HepG2 (cell line): ENCODE results near the gene NEDD4L. TPM values are rescaled to one million over a fixed set of nuclear protein-coding genes. Genes with fewer than 3 reads are reported as not detected.

ENCODE experiments used
- AFF4 ChIP-seq: sonication (generic); formaldehyde crosslinking; IDR thresholded peaks from 2 replicates; pipeline ENCODE4 v1.4.0; 2020; ENCODE audit warnings: missing genetic modification reagents
- BHLHE40 ChIP-seq: IDR thresholded peaks from 2 replicates; pipeline ENCODE4 v1.6.1; 2011; ENCODE audit warnings: low read length, improper control_type of control experiment
- CBX2 ChIP-seq, 2 experiments: fragments of 200-600 bp in 1 of 2; sonication (generic); formaldehyde crosslinking in 1 of 2; IDR thresholded peaks; 2 replicates each; pipeline versions ENCODE4 v1.7.0 to v1.8.1; 2018 to 2022; ENCODE audit warnings: low read depth in 2 of 2, low read length in 1 of 2, mild to moderate bottlenecking in 1 of 2, missing genetic modification reagents in 1 of 2
- FOXP1 ChIP-seq, 2 experiments: fragments of 450-650 bp in 1 of 2; IDR thresholded peaks; 2 replicates each; pipeline ENCODE4 v1.6.1; 2017 to 2018; ENCODE audit warnings: antibody characterized with exemption in 1 of 2
- HDAC6 ChIP-seq: fragments of 200-600 bp; sonication (generic); IDR thresholded peaks from 2 replicates; pipeline ENCODE4 v1.7.0; 2017; ENCODE audit warnings: mild to moderate bottlenecking, antibody characterized with exemption, low read length, low read depth
- HMG20B ChIP-seq: conservative IDR thresholded peaks from 2 replicates; pipeline ENCODE4 v1.6.1; 2016; ENCODE audit warnings: missing genetic modification reagents, missing compliant biosample characterization
- KDM6A ChIP-seq: IDR thresholded peaks from 2 replicates; pipeline ENCODE4 v1.6.1; 2016; ENCODE audit warnings: low read depth
- KMT2A ChIP-seq: sonication (generic); formaldehyde crosslinking; IDR thresholded peaks from 2 replicates; pipeline ENCODE4 v1.4.0; 2020; ENCODE audit warnings: missing genetic modification reagents
- MAZ ChIP-seq, 2 experiments: sonication (generic) in 1 of 2; formaldehyde crosslinking in 1 of 2; IDR thresholded peaks; 2 replicates each; pipeline versions ENCODE4 v1.5.0 to v1.6.1; 2012 to 2020; ENCODE audit warnings: low read depth in 2 of 2, mild to moderate bottlenecking in 2 of 2, borderline replicate concordance in 1 of 2, improper control_type of control experiment in 1 of 2, low read length in 1 of 2, missing genetic modification reagents in 1 of 2, moderate library complexity in 1 of 2
- MLLT10 ChIP-seq: sonication (generic); formaldehyde crosslinking; IDR thresholded peaks from 2 replicates; pipeline ENCODE4 v1.4.0; 2020; ENCODE audit warnings: missing genetic modification reagents
- PITX1 ChIP-seq: sonication (generic); formaldehyde crosslinking; IDR thresholded peaks from 2 replicates; pipeline ENCODE4 v1.5.1; 2020; ENCODE audit warnings: mild to moderate bottlenecking, missing genetic modification reagents
- SRF ChIP-seq: IDR thresholded peaks from 2 replicates; pipeline ENCODE4 v1.6.1; 2011; ENCODE audit warnings: mild to moderate bottlenecking, low read depth, low read length, moderate library complexity
- TEAD3 ChIP-seq: optimal IDR thresholded peaks from 2 replicates; pipeline ENCODE3; 2016; ENCODE audit warnings: borderline replicate concordance
- U2AF1 ChIP-seq: fragments of 200-400 bp; formaldehyde crosslinking; optimal IDR thresholded peaks from 2 replicates; pipeline ENCODE3; 2017; ENCODE audit warnings: mild to moderate bottlenecking, low read depth, low read length
- ZBTB46 ChIP-seq: sonication (generic); formaldehyde crosslinking; IDR thresholded peaks from 2 replicates; pipeline ENCODE4 v1.4.0; 2020; ENCODE audit warnings: mild to moderate bottlenecking, missing genetic modification reagents, borderline replicate concordance
- ZNF136 ChIP-seq: sonication (generic); formaldehyde crosslinking; IDR thresholded peaks from 2 replicates; pipeline ENCODE4 v1.8.1; 2022; ENCODE audit warnings: low read depth, mild to moderate bottlenecking, moderate library complexity, missing genetic modification reagents
- ZNF350 ChIP-seq: sonication (generic); formaldehyde crosslinking; IDR thresholded peaks from 2 replicates; pipeline ENCODE4 v1.4.0; 2020; ENCODE audit warnings: mild to moderate bottlenecking, low read depth, missing genetic modification reagents, borderline replicate concordance
- ZNF503 ChIP-seq: sonication (generic); formaldehyde crosslinking; IDR thresholded peaks from 2 replicates; pipeline ENCODE4 v1.4.0; 2020; ENCODE audit warnings: missing genetic modification reagents
- ZNF556 ChIP-seq: sonication (generic); formaldehyde crosslinking; IDR thresholded peaks from 2 replicates; pipeline ENCODE4 v1.4.0; 2020; ENCODE audit warnings: mild to moderate bottlenecking, missing genetic modification reagents, borderline replicate concordance
- ZNF691 ChIP-seq: sonication (generic); formaldehyde crosslinking; IDR thresholded peaks from 2 replicates; pipeline ENCODE4 v1.4.0; 2020; ENCODE audit warnings: missing genetic modification reagents, low read depth, mild to moderate bottlenecking, borderline replicate concordance
- ZSCAN9 ChIP-seq: IDR thresholded peaks from 2 replicates; pipeline ENCODE4 v1.6.1; 2016; ENCODE audit warnings: borderline replicate concordance
- polyA plus RNA-seq, 8 experiments: library from polyadenylated mRNA; depleted of rRNA in 3 of 8; stranded (reverse) in 7 of 8; unstranded in 1 of 8; fragments of >200 nt; fragmentation: Illumina TruSeq in 4 of 8; extraction: Trizol in 4 of 8; gene quantifications; 2 replicates each; pipeline versions ENCODE4 v1.2.1 to v1.2.3, GENCODE V29; 2011 to 2016; ENCODE audit warnings: low read depth in 4 of 8, missing spikeins in 1 of 8, mixed read lengths in 1 of 8; ENCODE audit not compliant: insufficient read depth in 1 of 8
- total RNA-seq, 5 experiments: library from RNA; depleted of rRNA; stranded (reverse); fragments of >200 nt; fragmentation: Illumina TruSeq; extraction: Trizol; gene quantifications; 2 replicates each; pipeline ENCODE4 v1.2.3, GENCODE V29; 2016; ENCODE audit warnings: low read depth in 1 of 5

NEDD4L gene
- total and polyA plus RNA-seq, 2 of the 13 experiments (the other 11 are each of a cell fraction or from before 2014, with no cell fraction given): 168 to 390 TPM

GRCh38 chr18:58286632-58287352 lies 242.8 kb downstream of the NEDD4L start (continued):
- no peak for TF ChIP-seq AFF4 (CRISPR knock-in tag)
- TF ChIP-seq ZBTB46 (CRISPR knock-in tag): no peak
- TF ChIP-seq CBX2 (IDR thresholded peaks at IDR 0.05; ENCODE audit: low read depth, low read length): no peak
- no peak for TF ChIP-seq CBX2 (CRISPR knock-in tag; IDR thresholded peaks at IDR 0.05; ENCODE audit: low read depth)
- no peak for TF ChIP-seq ZNF350 (CRISPR knock-in tag)
- TF ChIP-seq HMG20B (CRISPR knock-in tag): no peak
- no peak for TF ChIP-seq ZNF136 (CRISPR knock-in tag)
- TF ChIP-seq TEAD3 (CRISPR knock-in tag): peak; percentile 63
- peak; percentile 77 for TF ChIP-seq SRF
- TF ChIP-seq U2AF1: no peak
- TF ChIP-seq BHLHE40: no peak
- TF ChIP-seq KDM6A: 0 out of 2 replicates have a peak, but pooled peaks have one; percentile 26
- TF ChIP-seq ZNF556 (CRISPR knock-in tag): no peak
- no peak for TF ChIP-seq ZNF691 (CRISPR knock-in tag)
- TF ChIP-seq FOXP1 (IDR thresholded peaks at IDR 0.05): no peak
- TF ChIP-seq FOXP1 (CRISPR knock-in tag; IDR thresholded peaks at IDR 0.05): peak; percentile 36; the same call in 1 of the 2 replicates
- no peak for TF ChIP-seq ZSCAN9 (CRISPR knock-in tag)
- TF ChIP-seq MLLT10: no peak
- no peak for TF ChIP-seq PITX1 (CRISPR knock-in tag)
- TF ChIP-seq KMT2A (CRISPR knock-in tag): no peak; the same call in 1 of the 2 replicates
- TF ChIP-seq ZNF503: peak; percentile 36; the same call in 1 of the 2 replicates
- no peak for TF ChIP-seq MAZ (IDR thresholded peaks at IDR 0.05; ENCODE audit: borderline replicate concordance, low read depth, low read length)
- TF ChIP-seq MAZ (CRISPR knock-in tag; IDR thresholded peaks at IDR 0.05; ENCODE audit: low read depth): no peak
- TF ChIP-seq HDAC6: no peak
